ENCODE data around the gene FPR1. TPM values are rescaled to one million over a fixed set of nuclear protein-coding genes. Genes with fewer than 3 reads are reported as not detected.

The FPR1 gene, protein sequence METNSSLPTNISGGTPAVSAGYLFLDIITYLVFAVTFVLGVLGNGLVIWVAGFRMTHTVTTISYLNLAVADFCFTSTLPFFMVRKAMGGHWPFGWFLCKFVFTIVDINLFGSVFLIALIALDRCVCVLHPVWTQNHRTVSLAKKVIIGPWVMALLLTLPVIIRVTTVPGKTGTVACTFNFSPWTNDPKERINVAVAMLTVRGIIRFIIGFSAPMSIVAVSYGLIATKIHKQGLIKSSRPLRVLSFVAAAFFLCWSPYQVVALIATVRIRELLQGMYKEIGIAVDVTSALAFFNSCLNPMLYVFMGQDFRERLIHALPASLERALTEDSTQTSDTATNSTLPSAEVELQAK
- total RNA-seq: not detected in 2 replicates

DNA sequence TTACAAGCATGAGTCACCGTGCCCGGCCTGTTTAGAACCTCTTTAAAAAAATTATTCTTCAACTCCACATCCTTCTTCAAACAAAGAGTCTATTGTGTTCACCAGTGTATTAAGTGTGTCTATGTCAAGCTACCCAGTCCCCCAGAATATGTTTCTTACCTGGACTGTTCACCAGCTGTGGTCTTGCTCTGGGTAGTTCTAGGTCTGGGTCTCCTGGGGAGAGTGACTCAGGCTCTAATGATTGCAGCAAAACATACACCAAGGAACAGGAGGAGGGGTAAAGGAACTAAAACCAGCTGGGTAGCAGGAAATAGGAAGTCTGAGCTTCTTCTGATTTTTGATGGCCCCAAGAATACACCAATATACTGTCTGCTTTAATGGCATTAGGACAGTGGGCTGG is at the start of gene FPR1:
Gene FPR1, minus strand, starts transcription at position 224 of the 400 bp plus-strand sequence. CDS start 4,884 bp downstream, outside the sequence.
- H3K36me3 ChIP-seq (ENCODE audit: control insufficient read depth, insufficient read depth, low read length): no peaks in the 10 kb centered on the region
- no peaks in the 10 kb centered on the region for H3K27me3 ChIP-seq (ENCODE audit: control insufficient read depth, insufficient read depth, low read length)
- no peak for TF ChIP-seq CTCF (IDR thresholded peaks at IDR 0.05; ENCODE audit: insufficient read depth, low read length, poor library complexity, severe bottlenecking)
- no peak for DNase-seq (ENCODE audit: low read depth)
- no peak within 1 kb of the TSS for H3K4me3 ChIP-seq (ENCODE audit: low read depth, low read length)

- Histone ChIP-seq H3K36me3 (ENCODE audit: control insufficient read depth, insufficient read depth, low read length) (no peaks in the 10 kb centered on the region), H3K4me3 (ENCODE audit: low read depth, low read length) (no peak overlapping the region), H3K27me3 (ENCODE audit: control insufficient read depth, insufficient read depth, low read length) (no peaks in the 10 kb centered on the region)
- DNase-seq (ENCODE audit: low read depth): no peak
- no peak for TF ChIP-seq CTCF (IDR thresholded peaks at IDR 0.05; ENCODE audit: insufficient read depth, low read length, poor library complexity, severe bottlenecking)
Observed at GRCh38 chr19:51800473-51801244, 49.0 kb upstream of the FPR1 start.

GRCh38 chr19:51799774-51800472 is 48.2 kb upstream of the FPR1 start:
- H3K4me3 ChIP-seq (ENCODE audit: low read depth, low read length): no peak overlapping the region
- no peak for DNase-seq (ENCODE audit: low read depth)

GRCh38 chr19:51799034-51799773 is 47.5 kb upstream of the FPR1 start:
- TF ChIP-seq CTCF (IDR thresholded peaks at IDR 0.05; ENCODE audit: insufficient read depth, low read length, poor library complexity, severe bottlenecking): no peak
- Histone ChIP-seq H3K27me3 (ENCODE audit: control insufficient read depth, insufficient read depth, low read length) (no peaks in the 10 kb centered on the region), H3K36me3 (ENCODE audit: control insufficient read depth, insufficient read depth, low read length) (no peaks in the 10 kb centered on the region), H3K4me3 (ENCODE audit: low read depth, low read length) (no peak overlapping the region)
- DNase-seq (ENCODE audit: low read depth): no peak

More at GRCh38 chr19:51799774-51800472, 48.2 kb upstream of the FPR1 start:
- H3K27me3 ChIP-seq (ENCODE audit: control insufficient read depth, insufficient read depth, low read length): no peaks in the 10 kb centered on the region
- no peak for TF ChIP-seq CTCF (IDR thresholded peaks at IDR 0.05; ENCODE audit: insufficient read depth, low read length, poor library complexity, severe bottlenecking)
- H3K36me3 ChIP-seq (ENCODE audit: control insufficient read depth, insufficient read depth, low read length): no peaks in the 10 kb centered on the region

DNA sequence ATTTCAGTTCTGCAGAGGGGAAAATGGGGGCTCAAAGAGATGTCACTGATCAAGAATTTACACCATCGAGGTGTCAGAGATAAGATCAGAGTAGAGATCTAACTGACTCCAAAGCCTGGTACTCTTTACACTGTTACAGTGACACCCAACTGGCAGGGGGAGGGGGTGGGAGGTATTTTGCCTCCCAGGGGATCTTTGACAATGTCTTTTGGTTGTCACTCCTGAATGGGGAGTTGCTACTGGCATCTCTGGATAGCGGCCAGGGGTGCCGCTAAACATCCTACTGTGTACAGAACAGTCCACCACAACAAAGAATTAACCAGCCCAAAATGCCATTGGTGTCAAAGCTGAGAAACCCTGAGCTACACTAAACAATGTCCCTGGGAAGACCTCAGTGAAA is 46.4 kb upstream of the FPR1 start:
- no peak overlapping the region for H3K4me3 ChIP-seq (ENCODE audit: low read depth, low read length)
- H3K27me3 ChIP-seq (ENCODE audit: control insufficient read depth, insufficient read depth, low read length): no peaks in the 10 kb centered on the region
- no peak for DNase-seq (ENCODE audit: low read depth)
- no peaks in the 10 kb centered on the region for H3K36me3 ChIP-seq (ENCODE audit: control insufficient read depth, insufficient read depth, low read length)
- no peak for TF ChIP-seq CTCF (IDR thresholded peaks at IDR 0.05; ENCODE audit: insufficient read depth, low read length, poor library complexity, severe bottlenecking)
